GM18870 (cell line): ENCODE measurements around the gene DKK2.

Source experiments
- ATAC-seq: cut with Tn5 transposase; IDR thresholded peaks from one replicate; pipeline ENCODE4 v1.9.1; 2021; ENCODE audit warnings: moderate library complexity; ENCODE audit not compliant: unreplicated experiment

Gene DKK2, protein sequence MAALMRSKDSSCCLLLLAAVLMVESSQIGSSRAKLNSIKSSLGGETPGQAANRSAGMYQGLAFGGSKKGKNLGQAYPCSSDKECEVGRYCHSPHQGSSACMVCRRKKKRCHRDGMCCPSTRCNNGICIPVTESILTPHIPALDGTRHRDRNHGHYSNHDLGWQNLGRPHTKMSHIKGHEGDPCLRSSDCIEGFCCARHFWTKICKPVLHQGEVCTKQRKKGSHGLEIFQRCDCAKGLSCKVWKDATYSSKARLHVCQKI

DNA sequence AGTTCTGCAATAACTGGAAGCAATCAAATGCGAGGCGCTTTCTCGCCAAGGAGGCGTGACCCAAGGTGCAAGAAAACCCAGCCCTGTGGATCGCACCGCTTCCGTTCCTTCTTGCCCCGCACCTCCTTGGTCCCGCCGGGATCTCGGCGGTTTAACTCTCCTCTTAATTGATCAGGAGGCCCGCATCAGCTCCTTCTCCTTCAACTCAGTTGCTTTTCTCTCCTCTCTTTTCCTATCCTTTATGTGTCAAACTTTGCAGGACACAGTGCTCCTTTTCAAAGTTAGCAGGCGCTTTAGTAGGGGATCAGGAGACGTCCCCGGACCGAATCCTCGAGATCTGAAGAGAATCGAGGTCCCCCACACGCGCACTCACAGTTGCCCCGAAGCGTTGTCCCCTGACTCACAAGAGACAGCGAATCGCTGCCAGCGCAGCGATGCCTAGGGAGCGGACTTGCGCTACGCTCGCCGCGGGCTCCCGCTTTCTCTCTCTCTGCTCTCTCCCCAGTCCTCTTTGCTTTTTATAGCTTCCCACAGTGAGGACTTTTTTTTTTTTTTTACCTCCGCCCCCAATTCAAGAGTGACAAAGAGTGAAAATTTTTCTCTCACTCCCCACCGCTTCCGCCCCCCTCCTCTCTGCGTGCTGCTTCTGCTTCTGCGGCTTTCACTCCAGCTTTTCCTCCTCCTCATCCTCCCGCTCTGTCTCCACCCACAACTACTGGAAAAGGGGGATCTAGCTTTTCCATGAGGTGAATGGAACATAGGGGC lies at the start of gene DKK2:
Gene DKK2, minus strand, starts transcription at position 495 of the 765 bp plus-strand sequence. CDS start 722 bp downstream, outside the sequence.
- ATAC-seq: no peak

DNA sequence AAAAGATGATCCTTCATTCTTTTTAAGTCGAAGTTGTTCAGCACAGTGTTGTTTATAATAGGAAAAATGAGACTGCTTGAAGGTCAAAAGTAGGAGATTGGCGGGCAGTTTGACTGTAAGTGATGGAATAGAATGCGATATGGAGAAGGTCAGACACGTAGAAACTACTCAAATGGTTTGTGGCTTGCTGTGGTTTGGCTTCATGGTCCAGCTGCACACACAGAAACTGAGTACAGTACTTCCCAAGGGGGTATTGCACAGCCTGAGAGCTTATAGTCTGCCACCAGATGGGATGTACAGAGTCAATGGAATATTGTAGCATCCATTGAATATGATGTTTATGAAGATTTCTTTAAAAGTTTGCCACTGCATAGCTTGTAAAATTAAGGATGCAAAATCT lies 41.1 kb upstream of the DKK2 start:
- no peak for ATAC-seq

DNA sequence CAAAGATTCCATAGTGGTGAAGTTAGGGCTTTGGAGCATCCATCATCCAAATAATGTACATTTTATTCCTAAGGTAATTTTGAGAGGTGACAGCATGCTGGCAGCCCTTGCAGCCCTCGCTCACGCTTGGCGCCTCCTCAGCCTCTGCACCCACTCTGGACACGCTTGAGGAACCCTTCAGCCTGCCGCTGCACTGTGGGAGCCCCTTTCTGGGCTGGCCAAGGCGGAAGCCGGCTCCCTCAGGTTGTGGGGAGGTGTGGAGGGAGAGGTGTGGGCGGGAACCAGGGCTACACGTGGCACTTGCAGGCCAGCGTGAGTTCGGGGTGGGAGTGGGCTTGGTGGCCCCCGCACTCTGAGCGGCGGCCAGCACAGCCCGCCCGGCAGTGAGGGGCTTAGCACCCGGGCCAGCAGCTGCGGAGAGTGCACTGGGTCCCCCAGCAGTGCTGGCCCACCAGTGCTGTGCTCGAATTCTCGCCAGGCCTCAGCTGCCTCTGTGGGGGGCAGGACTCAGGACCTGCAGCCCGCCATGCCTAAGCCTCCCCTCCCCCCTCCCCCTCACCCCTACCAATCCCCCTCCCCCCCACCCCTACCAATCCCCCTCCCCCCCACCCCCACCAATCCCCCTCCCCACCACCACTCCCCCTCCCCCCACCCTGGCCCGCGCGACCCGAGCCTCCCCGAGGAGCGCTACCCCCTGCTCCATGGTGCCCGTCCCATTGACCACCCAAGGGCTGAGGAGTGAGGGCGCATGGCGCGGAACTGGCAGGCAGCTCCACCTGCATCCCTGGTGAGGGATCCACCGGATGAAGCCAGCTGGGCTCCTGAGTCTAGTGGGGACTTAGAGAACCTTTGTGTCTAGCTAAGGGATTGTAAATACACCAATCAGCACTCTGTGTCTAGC lies 37.0 kb upstream of the DKK2 start:
- ATAC-seq: no peak

DNA sequence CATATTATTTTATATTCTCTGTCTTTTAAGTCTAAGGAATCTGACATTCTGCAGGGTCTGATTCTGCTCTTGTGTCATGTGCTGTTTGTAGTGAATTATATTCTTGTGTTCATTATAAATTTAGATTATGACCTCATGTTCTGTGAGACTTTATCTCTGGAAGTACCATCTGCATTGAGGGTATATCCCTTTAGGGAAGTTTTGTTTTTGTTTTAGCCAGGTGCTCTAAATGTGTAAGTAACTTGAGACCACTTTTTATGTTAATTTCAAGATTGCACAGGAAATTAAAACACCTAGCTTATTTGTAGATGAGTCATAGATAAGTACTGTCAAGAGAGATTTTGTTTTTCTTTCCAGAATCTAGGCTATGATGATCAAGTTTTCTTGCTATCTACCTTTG lies 35.0 kb upstream of the DKK2 start:
- no peak for ATAC-seq

DNA sequence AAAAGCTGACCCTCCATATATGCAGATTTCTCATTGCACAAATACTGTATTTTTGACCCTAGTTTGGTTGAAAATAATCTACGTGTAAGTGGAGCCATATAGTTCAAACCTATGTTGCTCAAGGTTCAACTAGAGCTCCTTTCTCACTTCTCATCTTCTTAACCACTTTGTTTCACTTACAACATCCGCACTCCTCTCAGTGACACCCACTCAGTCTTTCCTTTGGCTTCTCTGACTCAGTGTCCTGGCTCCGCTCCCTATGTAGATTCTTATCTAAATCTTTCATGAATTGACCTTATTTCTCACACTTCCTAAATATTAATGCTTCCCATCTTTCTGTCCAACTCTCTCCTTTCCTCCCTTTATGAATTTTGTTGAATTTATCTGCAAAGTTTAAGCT lies 32.9 kb upstream of the DKK2 start:
- ATAC-seq: no peak

DNA sequence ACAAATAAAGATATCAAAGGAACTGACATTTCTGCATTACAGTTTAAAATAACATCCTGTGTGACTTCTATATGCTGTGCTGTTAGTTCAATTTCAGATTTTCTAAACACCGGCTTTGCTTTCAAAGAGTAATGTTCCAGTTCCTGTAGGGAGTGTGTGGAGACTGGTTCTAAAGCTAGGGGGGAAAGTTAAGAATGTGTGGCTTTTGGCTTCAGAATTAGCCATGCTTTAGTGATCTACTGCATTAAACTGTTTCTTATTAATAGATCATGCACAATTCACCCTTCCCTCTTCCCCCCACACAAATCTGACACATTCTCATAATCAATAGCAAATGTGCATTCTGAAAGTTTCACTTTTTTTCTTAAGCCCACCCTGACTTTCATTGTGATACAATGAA lies 32.0 kb upstream of the DKK2 start:
- no peak for ATAC-seq

DNA sequence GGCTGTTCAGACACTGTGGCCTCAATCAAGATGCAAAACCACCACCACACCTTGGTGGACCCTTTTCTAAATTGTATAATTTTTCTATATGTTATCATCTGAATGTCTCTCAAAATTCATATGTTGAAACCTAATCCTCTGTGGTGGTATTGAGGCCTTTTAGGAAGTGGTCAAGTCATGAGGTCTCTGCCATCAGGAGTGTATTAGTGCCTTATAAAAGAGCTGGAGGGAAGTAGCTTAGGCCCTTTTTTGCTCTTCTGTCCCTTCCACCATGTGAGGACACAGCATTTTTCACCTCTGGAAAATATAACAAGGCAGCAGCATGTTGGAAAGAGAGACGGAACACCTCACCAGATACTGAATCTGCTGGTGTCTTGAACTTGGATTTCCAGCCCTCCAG lies 30.5 kb upstream of the DKK2 start:
- no peak for ATAC-seq

DNA sequence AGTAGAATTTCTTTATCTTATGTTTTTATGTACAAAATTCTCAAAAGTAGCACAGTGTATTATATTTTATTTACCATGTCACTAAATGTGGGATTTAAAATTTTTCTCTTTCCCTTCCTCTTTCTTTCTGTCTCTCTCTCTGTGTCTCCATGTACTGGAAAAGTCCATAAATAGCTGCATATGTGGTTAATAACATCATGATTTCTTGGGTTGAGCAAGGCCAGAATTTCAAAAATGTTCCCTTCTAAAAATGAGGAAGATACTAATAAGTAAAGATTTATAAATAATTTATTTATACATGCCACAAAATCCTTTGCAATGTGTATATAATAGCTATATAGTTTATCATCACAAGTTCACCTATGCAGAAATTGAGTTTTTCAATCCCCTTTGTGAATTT lies 29.1 kb upstream of the DKK2 start:
- no peak for ATAC-seq

DNA sequence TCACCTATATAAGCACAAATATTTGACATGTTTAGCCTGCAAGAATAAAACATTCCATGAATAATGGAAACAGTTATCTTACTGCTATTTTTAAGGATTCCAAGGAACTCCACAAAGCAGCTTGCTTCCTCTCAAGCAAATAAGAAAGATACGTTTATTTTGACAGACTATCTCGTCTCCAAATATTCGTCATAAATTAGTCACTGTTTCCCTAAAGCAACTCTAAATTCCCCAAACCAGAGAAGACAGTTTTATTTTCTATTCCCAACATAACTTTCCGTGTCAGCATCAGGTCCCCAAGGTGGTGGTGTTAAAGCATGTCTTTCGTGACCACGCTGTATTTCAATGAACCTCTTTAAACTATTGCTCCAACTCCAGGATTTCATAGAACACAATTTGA lies 24.3 kb upstream of the DKK2 start:
- no peak for ATAC-seq

DNA sequence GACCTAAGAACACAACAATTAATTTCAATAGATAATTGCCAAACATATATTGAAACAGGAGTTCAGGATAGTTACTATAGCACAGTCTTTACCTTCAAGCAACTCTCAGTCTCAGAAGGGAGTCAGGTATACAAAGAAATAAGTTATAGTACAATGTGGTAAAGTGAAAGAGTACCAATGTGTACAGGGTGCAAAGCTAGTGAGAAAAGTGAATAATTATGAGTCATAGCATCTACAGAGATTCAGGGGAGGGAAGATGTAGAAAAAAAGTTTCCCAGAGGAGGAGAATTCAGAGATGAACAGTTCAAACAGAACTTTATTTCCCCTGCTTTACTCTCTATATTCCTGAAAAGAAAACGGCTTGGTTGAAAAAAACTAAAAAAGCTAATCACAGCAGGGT lies 22.7 kb upstream of the DKK2 start:
- ATAC-seq: no peak

DNA sequence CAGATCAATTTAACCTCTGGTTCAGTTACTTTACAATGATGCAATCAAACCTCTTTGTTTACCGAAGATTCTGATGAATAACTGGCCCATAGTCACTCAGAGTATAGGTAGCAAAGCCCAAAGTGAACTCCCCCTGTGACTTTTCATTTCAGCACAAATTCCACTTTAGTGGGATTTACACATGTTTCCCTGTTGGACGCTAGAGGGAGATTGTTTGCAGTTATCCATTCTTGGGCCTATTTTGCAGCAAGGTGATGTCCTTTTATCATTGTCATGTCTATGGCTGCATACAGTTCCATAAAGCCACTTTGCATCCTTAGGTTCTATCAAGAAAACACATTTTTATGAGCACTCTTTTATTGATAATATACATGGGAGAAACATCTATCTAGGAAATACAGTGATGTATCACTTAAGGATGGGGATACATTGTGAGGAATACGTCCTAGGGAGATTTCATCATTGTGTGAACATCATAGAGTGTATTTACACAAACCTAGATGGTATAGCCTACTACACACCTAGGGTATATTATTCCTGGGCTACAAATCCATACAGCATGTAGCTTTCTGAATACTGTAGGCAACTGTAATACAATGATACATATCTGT lies 14.5 kb upstream of the DKK2 start:
- ATAC-seq: peak; percentile 78

DNA sequence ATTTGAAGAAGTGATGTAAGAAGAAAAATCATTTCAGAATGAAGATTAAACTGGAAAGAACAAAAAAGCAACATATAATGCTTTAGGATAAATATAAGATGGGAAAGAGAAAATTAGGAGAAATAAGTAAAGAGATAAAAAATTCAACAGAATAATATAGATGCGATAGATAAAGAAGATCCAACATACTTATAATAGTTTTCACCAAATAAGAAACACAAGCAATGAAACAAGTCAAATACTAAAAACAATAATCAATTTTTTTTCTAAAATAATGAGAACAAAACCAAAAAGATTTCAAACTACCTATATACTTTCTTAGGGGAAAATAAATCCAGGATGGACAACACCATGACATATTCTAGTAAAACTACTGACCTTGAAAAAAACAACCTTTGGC lies 10.1 kb upstream of the DKK2 start:
- no peak for ATAC-seq

DNA sequence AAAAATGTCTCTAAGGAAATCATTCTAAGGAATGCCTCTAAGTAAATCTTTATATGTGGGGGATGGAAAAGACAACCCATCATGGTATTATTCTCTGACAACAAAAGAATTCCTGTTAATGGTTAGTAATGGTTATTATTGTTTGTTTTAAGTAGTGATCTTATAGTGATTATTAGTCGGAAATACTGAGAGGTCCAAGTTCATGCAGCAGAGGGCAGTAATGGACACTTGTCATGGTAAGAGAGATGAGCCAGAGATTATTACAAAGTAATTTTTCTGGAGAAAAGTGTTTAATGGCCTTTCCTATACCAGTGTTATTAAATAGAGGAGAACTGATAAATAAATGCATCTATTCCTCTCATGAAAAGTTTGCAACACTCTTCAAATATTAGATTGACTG lies 8.1 kb upstream of the DKK2 start:
- ATAC-seq: no peak

DNA sequence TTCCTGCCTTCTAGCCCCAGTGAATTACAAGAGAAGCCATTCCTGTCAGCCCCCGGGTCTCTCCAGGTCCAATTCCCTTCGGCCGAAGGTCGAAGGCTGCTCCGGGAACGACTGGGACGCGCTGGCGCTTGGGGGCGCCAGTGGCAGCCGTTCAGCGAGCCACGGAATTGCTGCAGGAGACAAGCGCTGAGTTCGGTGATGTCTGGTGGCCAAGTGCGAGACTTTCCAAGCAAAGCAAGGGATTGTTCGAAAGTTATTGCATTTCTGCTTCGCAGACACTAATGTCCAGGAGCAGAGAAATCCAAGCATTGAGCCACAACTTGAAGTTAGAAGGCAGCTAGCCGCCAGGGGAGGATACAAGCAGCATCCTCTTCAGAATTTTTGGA lies 1.1 kb upstream of the DKK2 start:
- ATAC-seq: no peak

DNA sequence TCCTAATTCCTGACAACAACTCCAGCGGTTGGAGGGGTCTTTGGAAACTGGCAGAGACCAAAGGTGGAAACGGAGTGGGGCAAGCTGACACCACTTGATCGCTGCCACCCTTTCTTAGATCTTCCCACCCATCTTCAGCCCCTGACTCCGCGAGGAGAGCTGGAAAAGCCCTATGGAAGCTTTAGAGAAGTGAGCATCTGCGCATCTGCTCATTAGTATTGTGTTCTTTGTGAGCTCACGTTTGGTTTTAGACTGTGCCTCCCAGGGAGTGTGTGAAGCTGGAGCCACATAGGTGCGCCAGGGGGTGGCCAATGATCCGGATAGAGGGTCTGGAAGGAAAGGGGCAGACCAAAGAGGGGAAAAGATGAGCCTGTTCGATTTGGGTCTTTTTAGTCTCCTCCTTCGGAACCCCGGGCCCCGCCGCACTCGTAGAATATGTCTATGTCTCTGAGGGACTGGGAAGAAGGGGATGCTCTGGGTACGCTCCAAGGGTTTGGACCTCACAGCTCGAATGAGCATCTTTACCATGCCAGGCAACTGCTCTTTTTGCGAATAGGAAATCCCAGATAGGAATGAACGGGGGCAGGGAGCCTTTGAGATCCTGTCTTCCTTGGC lies 578 bp upstream of the DKK2 start:
- ATAC-seq: no peak

DNA sequence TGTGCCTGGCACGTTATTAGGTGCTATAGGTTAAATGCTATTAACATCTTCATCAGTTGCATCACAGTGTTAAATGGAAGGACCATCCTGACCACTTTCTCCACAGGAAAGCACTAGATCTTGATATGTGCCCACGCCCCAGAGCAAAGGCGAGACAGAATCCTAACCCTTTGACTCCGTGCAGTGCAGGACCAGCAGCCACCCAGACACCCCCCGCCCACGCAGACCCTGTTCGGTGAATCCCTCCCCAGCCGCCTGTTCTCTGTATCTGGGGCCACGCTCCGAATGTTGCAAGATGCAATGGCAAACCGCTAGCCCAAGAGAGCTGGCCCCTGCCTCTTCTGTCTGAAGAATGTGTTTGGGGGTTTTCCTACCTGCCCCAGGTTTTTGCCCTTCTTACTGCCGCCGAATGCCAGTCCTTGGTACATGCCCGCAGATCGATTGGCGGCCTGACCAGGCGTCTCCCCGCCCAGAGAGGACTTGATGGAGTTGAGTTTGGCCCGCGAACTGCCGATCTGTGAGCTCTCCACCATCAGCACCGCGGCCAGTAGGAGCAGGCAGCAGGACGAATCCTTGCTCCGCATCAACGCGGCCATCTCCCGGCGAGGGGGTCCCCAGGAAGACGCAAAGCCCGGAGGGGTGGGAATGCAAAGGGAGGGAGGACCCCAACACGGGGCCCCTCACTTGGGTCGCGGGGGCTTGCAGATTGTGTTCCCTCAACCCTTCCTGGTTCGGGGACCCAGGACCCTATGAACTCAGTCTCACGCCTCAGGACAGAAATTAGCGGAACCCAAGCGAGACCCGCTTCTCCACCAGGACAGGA lies 906 bp downstream of the DKK2 start:
- no peak for ATAC-seq

DNA sequence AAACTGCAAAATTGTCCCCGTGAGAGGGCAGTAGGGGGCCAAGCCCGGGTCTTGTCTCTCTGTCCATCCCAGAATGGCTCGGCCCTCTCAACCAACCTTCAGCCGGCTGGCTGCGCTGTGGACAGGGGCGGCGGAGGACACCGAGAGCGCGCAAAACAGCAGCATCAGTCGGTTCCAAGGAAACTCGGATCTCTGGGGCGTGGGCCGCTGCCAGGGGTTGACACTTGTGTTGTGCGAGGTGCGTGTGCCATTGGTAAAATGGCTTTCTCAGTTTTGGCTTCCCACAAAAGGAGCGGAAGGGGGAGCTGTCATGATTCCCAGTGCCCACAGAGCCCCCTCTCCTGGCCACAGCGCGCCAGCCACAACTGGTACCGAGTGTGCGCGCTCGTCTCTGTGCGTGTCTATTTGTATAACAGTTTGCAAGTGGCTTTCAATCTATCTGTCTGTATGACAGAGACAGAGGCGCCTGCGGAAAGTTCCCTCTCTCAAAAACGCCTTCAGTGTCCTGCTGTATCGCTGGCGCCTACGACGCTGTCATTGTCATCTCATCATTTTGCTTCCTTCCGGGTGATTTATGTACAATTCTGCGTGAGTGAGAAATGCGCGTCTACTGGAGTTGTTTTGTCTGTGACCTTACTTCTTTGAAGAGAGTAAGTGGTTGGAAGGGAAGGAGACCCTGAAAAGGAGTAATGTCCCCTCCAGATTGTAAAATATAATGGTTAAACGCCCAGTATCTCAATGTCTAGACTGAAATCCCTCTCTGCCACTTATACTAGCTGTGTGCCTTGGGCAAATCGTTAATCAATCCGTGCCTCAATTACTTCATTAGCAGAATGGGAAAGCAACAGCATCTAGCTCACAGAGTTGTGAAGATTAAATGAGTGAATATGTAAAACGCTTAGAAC lies 1.8 kb downstream of the DKK2 start:
- no peak for ATAC-seq

DNA sequence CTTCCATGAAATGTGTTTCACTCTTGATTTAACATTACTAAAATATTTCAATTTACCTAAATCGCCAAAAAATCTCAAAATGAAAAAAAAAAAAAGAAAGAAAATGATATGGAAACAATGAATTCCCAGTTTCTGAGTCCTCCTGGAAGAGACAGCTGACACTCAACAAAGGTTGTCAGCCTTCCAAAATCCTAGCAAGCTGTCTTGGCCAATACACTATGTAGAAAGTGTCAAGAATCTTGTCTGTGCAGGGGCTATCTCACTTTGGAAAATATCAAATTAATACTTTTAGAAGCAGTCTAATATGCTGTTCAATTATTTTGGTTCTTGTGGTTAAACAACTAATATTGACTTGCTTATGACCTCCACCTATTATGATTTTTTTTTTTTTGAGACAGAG lies 8.7 kb downstream of the DKK2 start:
- no peak for ATAC-seq

DNA sequence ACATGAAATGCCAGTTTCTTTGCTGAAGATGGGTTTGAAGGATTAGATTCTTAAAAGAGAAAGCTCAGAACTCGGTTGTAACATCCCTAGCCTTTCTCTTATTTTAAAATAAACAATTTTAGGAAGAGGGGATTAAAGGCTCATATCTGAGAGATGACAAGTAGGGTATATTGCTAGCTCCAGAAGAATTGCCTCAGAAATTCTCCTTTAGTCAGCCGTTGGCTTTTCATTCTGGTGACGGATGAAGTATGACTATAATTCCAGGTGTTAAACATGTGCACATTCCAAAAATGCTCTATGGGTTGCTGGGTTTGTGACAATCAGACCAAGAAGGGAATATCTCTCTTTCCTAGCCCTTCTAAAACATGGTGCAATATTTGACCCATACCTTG lies 17.8 kb downstream of the DKK2 start:
- no peak for ATAC-seq
